WI38 (cell line): ENCODE data around the gene CEP131.

Source experiments
- H3K4me3 ChIP-seq: 2 replicates; pipeline ENCODE4 v1.5.1; 2011; ENCODE audit warnings: low read depth, mild to moderate bottlenecking, control low read depth, low read length
- TF ChIP-seq, protein P1 (sequence below): IDR thresholded peaks from 2 replicates; pipeline ENCODE4 v1.5.1; 2012; ENCODE audit warnings: low read depth, mild to moderate bottlenecking, control low read depth, low read length

Gene CEP131

DNA sequence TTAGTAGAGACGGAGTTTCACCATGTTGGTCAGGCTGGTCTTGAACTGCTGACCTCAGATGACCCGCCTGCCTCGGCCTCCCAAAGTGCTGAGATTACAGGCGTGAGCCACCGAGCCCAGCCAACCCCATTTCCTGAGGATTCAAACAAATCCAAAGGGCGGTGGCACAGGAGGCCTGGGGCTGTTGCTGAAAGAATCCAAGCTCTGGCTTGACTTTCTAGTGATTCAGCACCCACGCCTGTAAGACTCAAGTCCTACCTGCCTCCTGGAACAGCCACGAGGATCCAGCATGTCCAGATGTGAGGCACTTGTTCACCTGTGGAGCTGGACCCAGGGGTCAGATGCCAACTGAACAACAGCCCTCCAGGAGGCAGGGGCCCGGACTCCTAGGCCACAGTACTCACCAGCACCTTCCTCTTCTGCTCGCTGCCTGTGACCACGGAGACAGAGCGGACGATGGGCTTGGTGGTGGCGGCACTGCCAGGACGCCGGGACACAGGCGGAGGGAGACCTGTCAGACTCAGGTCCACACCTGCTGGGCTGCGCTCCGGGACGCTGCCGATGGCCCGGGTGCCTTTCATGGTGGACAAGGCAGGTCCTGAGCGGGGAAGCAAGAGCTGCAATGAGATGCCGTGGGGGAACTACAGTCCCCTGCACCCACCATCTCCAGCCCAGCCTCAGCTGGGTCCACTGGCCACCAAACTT is 3.1 kb downstream of the CEP131 start:
- H3K4me3 ChIP-seq, result no peak overlapping the region
- TF ChIP-seq, protein P1, sequence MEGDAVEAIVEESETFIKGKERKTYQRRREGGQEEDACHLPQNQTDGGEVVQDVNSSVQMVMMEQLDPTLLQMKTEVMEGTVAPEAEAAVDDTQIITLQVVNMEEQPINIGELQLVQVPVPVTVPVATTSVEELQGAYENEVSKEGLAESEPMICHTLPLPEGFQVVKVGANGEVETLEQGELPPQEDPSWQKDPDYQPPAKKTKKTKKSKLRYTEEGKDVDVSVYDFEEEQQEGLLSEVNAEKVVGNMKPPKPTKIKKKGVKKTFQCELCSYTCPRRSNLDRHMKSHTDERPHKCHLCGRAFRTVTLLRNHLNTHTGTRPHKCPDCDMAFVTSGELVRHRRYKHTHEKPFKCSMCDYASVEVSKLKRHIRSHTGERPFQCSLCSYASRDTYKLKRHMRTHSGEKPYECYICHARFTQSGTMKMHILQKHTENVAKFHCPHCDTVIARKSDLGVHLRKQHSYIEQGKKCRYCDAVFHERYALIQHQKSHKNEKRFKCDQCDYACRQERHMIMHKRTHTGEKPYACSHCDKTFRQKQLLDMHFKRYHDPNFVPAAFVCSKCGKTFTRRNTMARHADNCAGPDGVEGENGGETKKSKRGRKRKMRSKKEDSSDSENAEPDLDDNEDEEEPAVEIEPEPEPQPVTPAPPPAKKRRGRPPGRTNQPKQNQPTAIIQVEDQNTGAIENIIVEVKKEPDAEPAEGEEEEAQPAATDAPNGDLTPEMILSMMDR, result no peak

DNA sequence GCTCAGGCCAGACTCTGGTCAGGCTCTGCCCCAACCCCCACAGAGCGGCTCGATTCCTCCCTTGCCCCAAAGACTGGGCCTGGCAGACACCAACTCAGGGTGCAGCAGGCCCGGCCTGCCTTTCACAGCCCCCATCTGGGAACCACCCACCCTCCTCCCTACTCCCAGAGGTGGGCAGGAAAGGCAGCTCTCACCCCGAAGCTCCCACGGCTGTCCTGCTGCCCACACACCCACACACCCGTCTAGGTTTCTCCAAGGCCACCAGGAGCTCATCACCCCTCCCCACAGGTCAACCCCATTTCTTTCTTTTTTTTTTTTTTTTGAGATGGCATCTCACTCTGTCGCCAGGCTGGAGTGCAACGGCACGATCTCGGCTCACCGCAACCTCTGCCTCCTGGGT is 3.8 kb downstream of the CEP131 start:
- H3K4me3 ChIP-seq, result no peak overlapping the region
- TF ChIP-seq, protein P1, result no peak

DNA sequence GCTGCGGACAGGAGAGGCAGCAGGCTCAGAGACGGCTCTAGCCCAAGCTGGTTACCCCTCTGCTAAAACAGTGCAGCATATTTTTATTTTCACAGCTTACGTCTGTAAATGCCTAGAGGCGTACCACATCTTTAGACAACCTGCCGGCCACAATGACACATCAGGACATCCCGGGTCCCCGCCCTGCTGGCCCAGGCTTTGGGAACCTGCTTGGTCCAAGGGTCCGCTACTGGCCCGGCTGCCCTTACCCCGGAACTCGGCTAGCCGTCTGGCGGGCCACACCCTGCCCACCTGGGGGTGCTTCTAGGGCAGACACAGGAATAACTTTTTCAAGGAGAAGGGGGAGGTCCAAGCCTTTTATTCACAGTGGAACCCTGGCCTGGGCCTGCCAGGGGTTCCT is 4.3 kb downstream of the CEP131 start:
- no peak overlapping the region for H3K4me3 ChIP-seq
- TF ChIP-seq, protein P1, result no peak

DNA sequence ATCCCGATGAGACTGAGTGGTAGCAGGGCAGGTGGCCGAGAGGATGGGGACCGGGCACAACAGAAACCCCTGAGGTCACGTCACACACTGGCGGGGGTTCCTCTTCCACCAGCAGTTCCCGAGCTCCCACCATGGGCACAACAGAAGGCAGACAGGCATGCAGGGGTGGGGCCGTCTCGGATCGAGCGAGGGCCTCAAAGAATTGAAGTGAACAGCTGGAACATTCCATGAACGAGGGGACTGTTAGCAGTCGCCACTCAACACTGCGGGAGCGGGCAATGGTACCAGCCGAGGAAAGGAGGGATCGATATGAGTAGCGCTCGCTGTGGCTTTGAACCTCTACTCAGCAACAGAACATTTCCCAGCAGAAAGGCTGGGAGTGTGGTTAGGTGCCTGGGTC is 5.3 kb downstream of the CEP131 start:
- no peak overlapping the region for H3K4me3 ChIP-seq
- TF ChIP-seq, protein P1, result no peak

DNA sequence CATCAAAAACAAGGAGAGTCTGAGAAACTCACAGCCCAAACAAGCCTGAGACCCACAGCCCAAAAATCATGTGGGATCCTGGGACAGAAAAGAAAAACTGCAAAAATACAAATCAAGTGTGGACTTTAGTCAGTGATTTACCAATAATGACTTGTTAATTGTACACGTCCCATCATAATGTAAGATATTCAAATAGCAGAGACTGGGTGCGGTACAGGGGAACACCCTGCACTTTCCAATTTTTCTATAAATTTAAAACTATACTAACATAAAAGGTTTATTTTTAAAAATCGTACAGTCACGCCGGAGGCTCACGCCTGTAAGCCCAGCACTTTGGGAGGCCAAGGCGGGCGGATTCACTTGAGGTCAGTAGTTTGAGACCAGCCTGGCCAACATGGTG is 8.8 kb downstream of the CEP131 start:
- TF ChIP-seq, protein P1, result no peak

DNA sequence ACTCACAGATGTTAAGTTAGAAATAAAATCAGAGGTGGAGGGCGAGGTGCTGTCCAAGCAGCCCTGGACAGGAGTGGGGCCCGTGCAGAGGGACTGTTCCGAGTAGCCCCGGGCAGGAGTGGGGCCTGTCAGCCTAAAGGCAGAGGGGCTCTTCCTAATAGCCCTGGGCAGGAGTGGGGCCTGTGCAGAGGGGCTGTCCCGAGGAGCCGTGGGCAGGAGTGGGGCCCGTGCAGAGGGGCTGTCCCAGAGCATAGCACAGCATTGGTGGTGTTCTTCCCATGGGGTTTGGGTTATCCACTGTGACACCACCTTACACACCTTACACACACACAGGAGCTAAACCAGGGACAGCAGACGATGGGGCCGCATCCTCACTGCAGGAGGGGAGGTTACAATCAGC is 10.4 kb downstream of the CEP131 start:
- TF ChIP-seq, protein P1, result no peak
- no peak overlapping the region for H3K4me3 ChIP-seq

More for the DNA sequence above, 8.8 kb downstream of the CEP131 start:
- H3K4me3 ChIP-seq, result no peak overlapping the region

DNA sequence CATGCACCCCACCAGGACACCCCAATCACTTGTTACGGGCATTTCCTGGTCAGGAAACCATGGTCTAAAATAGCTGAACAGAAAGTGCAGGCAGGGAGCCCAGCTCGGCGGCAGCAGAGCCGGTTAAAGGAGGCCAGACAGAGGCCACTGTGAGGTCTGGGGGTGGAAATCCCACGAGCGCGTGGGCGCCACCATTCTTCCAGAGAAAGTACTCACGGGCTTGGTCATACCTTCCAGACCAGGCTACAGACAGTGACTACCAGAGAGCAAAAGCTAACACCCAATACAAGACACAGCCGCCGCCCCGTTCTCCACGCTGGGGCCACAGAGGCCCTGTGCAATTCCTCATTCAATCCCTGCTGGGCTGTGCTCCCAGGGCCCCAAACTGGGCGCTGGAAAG is 11.9 kb downstream of the CEP131 start:
- TF ChIP-seq, protein P1, result no peak

More for the DNA sequence above, 11.9 kb downstream of the CEP131 start:
- no peak overlapping the region for H3K4me3 ChIP-seq
